Activated T-cell treated with anti-CD3 and anti-CD28 coated beads, Interleukin-2, amount 50 U/mL, for 24 hours (primary cell): ENCODE measurements around the gene CTSG.
A peak's percentile ranks its signal among the peaks of the same experiment; 100 is the strongest.
"Not testable (repeated sequence)": the region's sequence is repeated elsewhere in the genome, so short reads cannot be mapped to it uniquely, and the experiment has no call there.

Source experiments
- DNase-seq: peaks from one replicate; pipeline ENCODE4 v3.0.0-alpha.2; 2020
- H3K27ac Mint-ChIP-seq: 2 replicates; pipeline ENCODE4 v1.8.0; 2020; ENCODE audit warnings: mild to moderate bottlenecking, mixed read lengths
- H3K27me3 Mint-ChIP-seq: 2 replicates; pipeline ENCODE4 v1.8.0; 2020; ENCODE audit warnings: mixed read lengths
- H3K36me3 Mint-ChIP-seq: 2 replicates; pipeline ENCODE4 v1.8.0; 2020; ENCODE audit warnings: low read depth, mixed read lengths
- H3K4me1 Mint-ChIP-seq: 2 replicates; pipeline ENCODE4 v1.8.0; 2020; ENCODE audit warnings: low read depth, mixed read lengths
- H3K4me3 Mint-ChIP-seq: 2 replicates; pipeline ENCODE4 v1.8.0; 2020; ENCODE audit warnings: mild to moderate bottlenecking, moderate library complexity, mixed read lengths
- H3K9me3 Mint-ChIP-seq: 2 replicates; pipeline ENCODE4 v1.8.0; 2020; ENCODE audit warnings: mixed read lengths

CTSG gene

GRCh38 chr14:24576182-24576581 is at the start of gene CTSG:
Gene CTSG, minus strand, starts transcription at chr14:24576250. Its CDS starts 27 bp downstream, at chr14:24576223.
- H3K36me3 Mint-ChIP-seq, result no peaks in the 10 kb centered on the region
- H3K27me3 Mint-ChIP-seq, result peaks cover 3% of the 10 kb centered on the region
- no peaks in the 10 kb centered on the region for H3K4me1 Mint-ChIP-seq
- H3K9me3 Mint-ChIP-seq, result no peaks in the 10 kb centered on the region
- DNase-seq, result no peak
- no peak within 1 kb of the TSS for H3K4me3 Mint-ChIP-seq
- H3K27ac Mint-ChIP-seq, result no peak within 1 kb of the TSS

- Mint-ChIP-seq H3K4me3 (no peak overlapping the region), H3K4me1 (peaks cover 60% of the 10 kb centered on the region)
- no peak for DNase-seq
These were observed 37.7 kb upstream of the CTSG start for GRCh38 chr14:24613747-24614146.

GRCh38 chr14:24613241-24613640 is 37.2 kb upstream of the CTSG start:
- H3K27me3 Mint-ChIP-seq, result no peaks in the 10 kb centered on the region
- H3K4me1 Mint-ChIP-seq, result peaks cover 65% of the 10 kb centered on the region
- no peak overlapping the region for H3K27ac Mint-ChIP-seq
- H3K4me3 Mint-ChIP-seq, result no peak overlapping the region
- no peak for DNase-seq
- peaks cover 5% of the 10 kb centered on the region for H3K36me3 Mint-ChIP-seq
- H3K9me3 Mint-ChIP-seq, result no peaks in the 10 kb centered on the region

More at GRCh38 chr14:24613747-24614146, 37.7 kb upstream of the CTSG start:
- Mint-ChIP-seq H3K27ac (no peak overlapping the region), H3K9me3 (peaks cover 3% of the 10 kb centered on the region), H3K36me3 (peaks cover under 1% of the 10 kb centered on the region), H3K27me3 (no peaks in the 10 kb centered on the region)

- no peaks in the 10 kb centered on the region for H3K9me3 Mint-ChIP-seq
- no peak for DNase-seq
- no peak overlapping the region for H3K4me3 Mint-ChIP-seq
- H3K4me1 Mint-ChIP-seq, result peaks cover 74% of the 10 kb centered on the region
- H3K36me3 Mint-ChIP-seq, result peaks cover 10% of the 10 kb centered on the region
- peak overlapping the region; percentile 54 for H3K27ac Mint-ChIP-seq
- no peaks in the 10 kb centered on the region for H3K27me3 Mint-ChIP-seq
These were observed 36.1 kb upstream of the CTSG start for GRCh38 chr14:24612196-24612595.

GRCh38 chr14:24609655-24610344 is 33.8 kb upstream of the CTSG start, which contains the start of gene GZMH:
Gene GZMH, minus strand, starts transcription at chr14:24609685. Its CDS starts 72 bp downstream, at chr14:24609613.
- no peak for DNase-seq
- no peaks in the 10 kb centered on the region for H3K27me3 Mint-ChIP-seq
- H3K36me3 Mint-ChIP-seq, result peaks cover 23% of the 10 kb centered on the region
- H3K9me3 Mint-ChIP-seq, result no peaks in the 10 kb centered on the region
- H3K27ac Mint-ChIP-seq, result peak within 1 kb of the TSS; percentile 90
- peak within 1 kb of the TSS; percentile 74 for H3K4me3 Mint-ChIP-seq
- H3K4me1 Mint-ChIP-seq, result peaks cover 91% of the 10 kb centered on the region

GRCh38 chr14:24607635-24608514 is 31.8 kb upstream of the CTSG start:
- Mint-ChIP-seq H3K27me3 (no peaks in the 10 kb centered on the region), H3K27ac (peak overlapping the region; percentile 90), H3K36me3 (peaks cover 23% of the 10 kb centered on the region), H3K4me1 (peaks cover 76% of the 10 kb centered on the region), H3K9me3 (no peaks in the 10 kb centered on the region), H3K4me3 (peak overlapping the region; percentile 74)
- no peak for DNase-seq

- H3K36me3 Mint-ChIP-seq, result peaks cover 23% of the 10 kb centered on the region
- peak overlapping the region; percentile 90 for H3K27ac Mint-ChIP-seq
- no peaks in the 10 kb centered on the region for H3K9me3 Mint-ChIP-seq
- H3K4me3 Mint-ChIP-seq, result peak overlapping the region; percentile 74
- peaks cover 68% of the 10 kb centered on the region for H3K4me1 Mint-ChIP-seq
- no peak for DNase-seq
- no peaks in the 10 kb centered on the region for H3K27me3 Mint-ChIP-seq
These were observed 31.0 kb upstream of the CTSG start for GRCh38 chr14:24607081-24607480.

GRCh38 chr14:24606297-24606696 is 30.2 kb upstream of the CTSG start:
- Mint-ChIP-seq H3K9me3 (no peaks in the 10 kb centered on the region), H3K27ac (peak overlapping the region; percentile 90), H3K4me1 (peaks cover 61% of the 10 kb centered on the region), H3K4me3 (peak overlapping the region; percentile 74), H3K27me3 (no peaks in the 10 kb centered on the region), H3K36me3 (peaks cover 23% of the 10 kb centered on the region)
- no peak for DNase-seq

GRCh38 chr14:24605435-24606190 is 29.6 kb upstream of the CTSG start:
- Mint-ChIP-seq H3K36me3 (peaks cover 23% of the 10 kb centered on the region), H3K4me1 (peaks cover 56% of the 10 kb centered on the region), H3K27ac (peak overlapping the region; percentile 90), H3K9me3 (no peaks in the 10 kb centered on the region), H3K4me3 (peak overlapping the region; percentile 74), H3K27me3 (no peaks in the 10 kb centered on the region)
- DNase-seq, result peak; percentile 82

- peaks cover 5% of the 10 kb centered on the region for H3K4me1 Mint-ChIP-seq
- H3K27ac Mint-ChIP-seq, result no peak overlapping the region
- no peaks in the 10 kb centered on the region for H3K36me3 Mint-ChIP-seq
- H3K9me3 Mint-ChIP-seq, result peaks cover 38% of the 10 kb centered on the region
- DNase-seq, result no peak
- no peak overlapping the region for H3K4me3 Mint-ChIP-seq
- H3K27me3 Mint-ChIP-seq, result peaks cover 30% of the 10 kb centered on the region
These were observed 21.4 kb upstream of the CTSG start for GRCh38 chr14:24597403-24597802.

- Mint-ChIP-seq H3K9me3 (peaks cover 36% of the 10 kb centered on the region), H3K4me1 (peaks cover 5% of the 10 kb centered on the region), H3K36me3 (no peaks in the 10 kb centered on the region), H3K27ac (no peak overlapping the region), H3K27me3 (peaks cover 36% of the 10 kb centered on the region), H3K4me3 (no peak overlapping the region)
- DNase-seq, result no peak
These were observed 19.2 kb upstream of the CTSG start for GRCh38 chr14:24595073-24595808.

GRCh38 chr14:24591004-24591403 is 15.0 kb upstream of the CTSG start:
- not testable (repeated sequence) for H3K4me3 Mint-ChIP-seq, H3K27ac Mint-ChIP-seq, H3K4me1 Mint-ChIP-seq, H3K36me3 Mint-ChIP-seq, DNase-seq
- H3K27me3 Mint-ChIP-seq, result peaks cover 38% of the 10 kb centered on the region
- peaks cover 19% of the 10 kb centered on the region for H3K9me3 Mint-ChIP-seq

GRCh38 chr14:24584402-24584801 is 8.4 kb upstream of the CTSG start:
- H3K27ac Mint-ChIP-seq, H3K36me3 Mint-ChIP-seq, H3K27me3 Mint-ChIP-seq, H3K4me3 Mint-ChIP-seq, DNase-seq, H3K4me1 Mint-ChIP-seq: not testable (repeated sequence)
- H3K9me3 Mint-ChIP-seq, result peaks cover 18% of the 10 kb centered on the region

GRCh38 chr14:24578558-24578957 is 2.5 kb upstream of the CTSG start:
- no peaks in the 10 kb centered on the region for H3K36me3 Mint-ChIP-seq
- H3K27ac Mint-ChIP-seq, result no peak overlapping the region
- peaks cover 3% of the 10 kb centered on the region for H3K9me3 Mint-ChIP-seq
- no peaks in the 10 kb centered on the region for H3K4me1 Mint-ChIP-seq
- no peak for DNase-seq
- no peak overlapping the region for H3K4me3 Mint-ChIP-seq
- peaks cover 2% of the 10 kb centered on the region for H3K27me3 Mint-ChIP-seq
